ENCODE measurements around the gene UXS1. TPM values are rescaled to one million over a fixed set of nuclear protein-coding genes. Genes with fewer than 3 reads are reported as not detected.
"Not testable (repeated sequence)": the region's sequence is repeated elsewhere in the genome, so short reads cannot be mapped to it uniquely, and the experiment has no call there.

Gene UXS1
- total RNA-seq, 1 experiment from 2014 or later: 46.3 TPM

DNA sequence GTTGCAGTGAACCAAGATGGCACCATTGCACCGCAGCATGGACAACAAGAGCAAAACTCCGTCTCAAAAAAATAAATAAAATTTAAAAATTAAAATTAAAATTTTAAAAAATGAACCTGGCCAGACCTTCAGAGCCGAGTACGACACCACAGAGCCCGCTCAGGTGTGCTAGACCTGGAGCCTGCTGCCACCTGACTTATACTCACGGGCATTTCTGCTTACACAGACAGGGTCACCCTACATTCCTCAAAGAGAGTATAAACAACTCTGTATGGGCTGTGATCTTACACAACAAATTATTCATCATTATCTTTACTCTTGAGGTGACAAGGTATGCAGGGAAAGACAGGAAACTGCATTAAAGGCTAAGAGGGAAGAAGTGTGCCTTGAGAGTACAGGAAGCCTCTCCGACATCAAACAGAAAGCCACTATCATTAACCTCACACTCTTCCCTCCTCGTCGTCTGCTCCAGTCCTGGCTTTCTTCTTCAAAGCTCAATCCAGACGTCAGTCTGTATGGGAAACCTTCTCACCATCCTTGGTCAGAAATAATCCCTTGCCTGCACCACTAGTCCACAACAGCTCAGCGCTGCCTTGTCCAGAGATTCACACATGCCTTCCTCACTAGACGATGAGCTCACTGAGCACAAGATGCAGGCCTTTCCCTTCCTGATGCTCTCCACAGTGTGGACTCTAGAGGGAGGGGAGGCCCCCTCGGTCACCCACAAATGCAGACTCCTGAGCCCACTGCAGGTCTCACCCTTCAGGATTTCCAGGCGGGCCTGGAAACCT, 56.2 kb downstream of the UXS1 start:
- Histone ChIP-seq H3K56ac (ENCODE audit: insufficient read length, low read depth, low read length) (no peak overlapping the region), H3K27ac (ENCODE audit: insufficient read length, low read depth, low read length) (no peak overlapping the region), H4K20me1 (ENCODE audit: control insufficient read depth, insufficient read depth, insufficient read length) (no peaks in the 10 kb centered on the region), H2BK120ac (ENCODE audit: low read depth, low read length, poor library complexity, severe bottlenecking) (no peak overlapping the region), H4K91ac (ENCODE audit: insufficient read length, low read depth, low read length) (no peak overlapping the region), H3T11ph (ENCODE audit: low read length) (no peak overlapping the region), H4K8ac (replicated peaks; ENCODE audit: insufficient read length, low read depth, low read length) (no peak overlapping the region), H3K23me2 (ENCODE audit: insufficient read length, low read depth, low read length, poor library complexity, severe bottlenecking) (no peaks in the 10 kb centered on the region), H3K14ac (ENCODE audit: insufficient read depth, low read length) (no peak overlapping the region), H2BK20ac (ENCODE audit: low read depth, low read length, poor library complexity, severe bottlenecking) (no peak overlapping the region), H3K18ac (ENCODE audit: insufficient read length, low read depth, low read length) (no peak overlapping the region), H2AFZ (ENCODE audit: low read length) (no peak overlapping the region), H2BK12ac (ENCODE audit: insufficient read length, low read depth, low read length) (no peak overlapping the region), H4K5ac (ENCODE audit: insufficient read length, low read depth, low read length) (no peak overlapping the region), H3K79me1 (ENCODE audit: insufficient read depth, low read depth, low read length, poor library complexity, severe bottlenecking) (peaks cover 2% of the 10 kb centered on the region), H3K23ac (ENCODE audit: insufficient read length, low read depth, low read length) (no peak overlapping the region), H2BK5ac (ENCODE audit: insufficient read length, low read length) (no peak overlapping the region), H3K4me1 (ENCODE audit: insufficient read depth, low read length) (no peaks in the 10 kb centered on the region), H3K79me2 (ENCODE audit: insufficient read depth, low read length) (peaks cover 2% of the 10 kb centered on the region; the same call in 1 of the 2 replicates), H2BK15ac (ENCODE audit: low read depth, low read length) (no peak overlapping the region), H3K4ac (ENCODE audit: low read depth, low read length) (no peak overlapping the region), H3K4me2 (ENCODE audit: insufficient read depth, insufficient read length, low read length) (no peak overlapping the region), H3K27me3 (ENCODE audit: insufficient read depth, low read length) (no peaks in the 10 kb centered on the region), H3K9ac (ENCODE audit: extremely low read depth, insufficient read length, low read length) (no peak overlapping the region), H2AK5ac (ENCODE audit: insufficient read length, low read length) (no peak overlapping the region), H3K9me3 (ENCODE audit: control insufficient read depth, low read depth, low read length) (no peaks in the 10 kb centered on the region)
- no peak for DNase-seq
- no peak overlapping the region for H3K4me3 Mint-ChIP-seq
- peaks cover 2 to 18% of the 10 kb centered on the region in 2 experiments; a peak in 2 of 4 replicates for H3K4me1 Mint-ChIP-seq
- no CpG with 5 or more reads among the region's 14 CpGs for WGBS (ENCODE audit: extremely low coverage, insufficient read length, low lambda C conversion rate)
- peak overlapping the region in 1 of 3 experiments; percentile 24; a peak in 3 of 7 replicates for H3K27ac Mint-ChIP-seq
- peaks cover 14 to 25% (median 21%) of the 10 kb centered on the region in 3 experiments; a peak in 6 of 7 replicates for H3K36me3 Mint-ChIP-seq (ENCODE audit: insufficient read depth in 1 of 3, low read depth in 3 of 3)
- no peaks in the 10 kb centered on the region for H3K27me3 Mint-ChIP-seq (ENCODE audit: low read depth)
- no peaks in the 10 kb centered on the region; a peak in 1 of 5 replicates for H3K9me3 Mint-ChIP-seq
- TF ChIP-seq CTCF (conservative IDR thresholded peaks at IDR 0.05): no peak

GRCh38 chr2:106131192-106131591, 62.9 kb downstream of the UXS1 start:
- H3K4me2 ChIP-seq (ENCODE audit: insufficient read depth, insufficient read length, low read length); H4K91ac ChIP-seq (ENCODE audit: insufficient read length, low read depth, low read length); H3K4ac ChIP-seq (ENCODE audit: low read depth, low read length); H4K5ac ChIP-seq (ENCODE audit: insufficient read length, low read depth, low read length); H3K4me1 ChIP-seq (ENCODE audit: insufficient read depth, low read length); H3K27ac Mint-ChIP-seq; H3K27me3 Mint-ChIP-seq (ENCODE audit: low read depth); H2BK12ac ChIP-seq (ENCODE audit: insufficient read length, low read depth, low read length); H3K14ac ChIP-seq (ENCODE audit: insufficient read depth, low read length); H2BK15ac ChIP-seq (ENCODE audit: low read depth, low read length); H2BK5ac ChIP-seq (ENCODE audit: insufficient read length, low read length); H3T11ph ChIP-seq (ENCODE audit: low read length); H3K27me3 ChIP-seq (ENCODE audit: insufficient read depth, low read length); H4K8ac ChIP-seq (replicated peaks; ENCODE audit: insufficient read length, low read depth, low read length); H3K79me1 ChIP-seq (ENCODE audit: insufficient read depth, low read depth, low read length, poor library complexity, severe bottlenecking); H3K9me3 Mint-ChIP-seq; H3K56ac ChIP-seq (ENCODE audit: insufficient read length, low read depth, low read length); H3K27ac ChIP-seq (ENCODE audit: insufficient read length, low read depth, low read length); H4K20me1 ChIP-seq (ENCODE audit: control insufficient read depth, insufficient read depth, insufficient read length); H2AK5ac ChIP-seq (ENCODE audit: insufficient read length, low read length); H3K18ac ChIP-seq (ENCODE audit: insufficient read length, low read depth, low read length); H3K9ac ChIP-seq (ENCODE audit: extremely low read depth, insufficient read length, low read length); H3K9me3 ChIP-seq (ENCODE audit: control insufficient read depth, low read depth, low read length); H2BK20ac ChIP-seq (ENCODE audit: low read depth, low read length, poor library complexity, severe bottlenecking); H3K79me2 ChIP-seq (ENCODE audit: insufficient read depth, low read length); DNase-seq; H2AFZ ChIP-seq (ENCODE audit: low read length); H3K23me2 ChIP-seq (ENCODE audit: insufficient read length, low read depth, low read length, poor library complexity, severe bottlenecking); H2BK120ac ChIP-seq (ENCODE audit: low read depth, low read length, poor library complexity, severe bottlenecking); H3K23ac ChIP-seq (ENCODE audit: insufficient read length, low read depth, low read length): not testable (repeated sequence)
- Mint-ChIP-seq H3K4me3 (peak overlapping the region in 1 of 2 experiments; percentile 53; a peak in 3 of 5 replicates), H3K36me3 (ENCODE audit: insufficient read depth in 1 of 3, low read depth in 3 of 3) (peaks cover 14 to 30% (median 29%) of the 10 kb centered on the region in 3 experiments; a peak in 6 of 7 replicates), H3K4me1 (peaks cover 11 to 13% of the 10 kb centered on the region in 2 experiments)
- no CpG with 5 or more reads among the region's 14 CpGs for WGBS (ENCODE audit: extremely low coverage, insufficient read length, low lambda C conversion rate)
